C4-2B (cell line): Measurements from ENCODE around the gene RPS6KA5.

Experiments used
- ZFX ChIP-seq: fragments of 450-650 bp; IDR thresholded peaks from 2 replicates; pipeline ENCODE4 v1.6.1; 2017
- TF ChIP-seq, protein P1 (sequence below): fragments of 450-650 bp; conservative IDR thresholded peaks from 2 replicates; pipeline ENCODE4 v1.5.1; 2017; ENCODE audit warnings: mild to moderate bottlenecking

DNA sequence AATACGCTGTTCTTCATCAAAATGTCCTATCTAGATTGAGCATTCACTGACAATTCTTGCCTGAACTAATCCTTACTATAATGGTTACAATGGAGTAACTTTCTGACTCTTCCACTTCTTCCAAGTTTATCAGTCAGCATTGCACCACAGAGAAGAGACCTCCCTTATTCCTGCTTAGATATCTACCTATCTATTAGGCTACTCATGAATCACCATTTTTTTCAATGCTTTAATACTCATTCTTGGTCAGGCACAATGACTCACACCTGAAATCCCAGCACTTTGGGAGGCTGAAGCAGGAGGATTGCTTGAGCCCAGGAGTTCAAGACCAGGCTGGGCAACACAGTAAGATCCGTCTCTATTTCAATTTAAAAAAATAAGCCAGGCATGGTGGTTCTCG, 39.3 kb downstream of the RPS6KA5 start:
- TF ChIP-seq, protein P1, sequence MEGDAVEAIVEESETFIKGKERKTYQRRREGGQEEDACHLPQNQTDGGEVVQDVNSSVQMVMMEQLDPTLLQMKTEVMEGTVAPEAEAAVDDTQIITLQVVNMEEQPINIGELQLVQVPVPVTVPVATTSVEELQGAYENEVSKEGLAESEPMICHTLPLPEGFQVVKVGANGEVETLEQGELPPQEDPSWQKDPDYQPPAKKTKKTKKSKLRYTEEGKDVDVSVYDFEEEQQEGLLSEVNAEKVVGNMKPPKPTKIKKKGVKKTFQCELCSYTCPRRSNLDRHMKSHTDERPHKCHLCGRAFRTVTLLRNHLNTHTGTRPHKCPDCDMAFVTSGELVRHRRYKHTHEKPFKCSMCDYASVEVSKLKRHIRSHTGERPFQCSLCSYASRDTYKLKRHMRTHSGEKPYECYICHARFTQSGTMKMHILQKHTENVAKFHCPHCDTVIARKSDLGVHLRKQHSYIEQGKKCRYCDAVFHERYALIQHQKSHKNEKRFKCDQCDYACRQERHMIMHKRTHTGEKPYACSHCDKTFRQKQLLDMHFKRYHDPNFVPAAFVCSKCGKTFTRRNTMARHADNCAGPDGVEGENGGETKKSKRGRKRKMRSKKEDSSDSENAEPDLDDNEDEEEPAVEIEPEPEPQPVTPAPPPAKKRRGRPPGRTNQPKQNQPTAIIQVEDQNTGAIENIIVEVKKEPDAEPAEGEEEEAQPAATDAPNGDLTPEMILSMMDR: no peak
- TF ChIP-seq ZFX: no peak
